ENCODE measurements around the gene XRN2. TPM values are rescaled to one million over a fixed set of nuclear protein-coding genes. Genes with fewer than 3 reads are reported as not detected.

Gene XRN2
- total RNA-seq, 1 donor from 2014 or later: 46.1 TPM

- no peaks in the 10 kb centered on the region for H3K9me3 Mint-ChIP-seq (ENCODE audit: low read depth)
- H3K4me1 Mint-ChIP-seq (ENCODE audit: low read depth): peaks cover 12% of the 10 kb centered on the region
- H3K4me3 Mint-ChIP-seq (ENCODE audit: unreplicated experiment): no peak overlapping the region
- peaks cover 25% of the 10 kb centered on the region for H3K36me3 Mint-ChIP-seq (ENCODE audit: low read depth)
- no peak overlapping the region for H3K27ac Mint-ChIP-seq (ENCODE audit: unreplicated experiment)
- TF ChIP-seq CTCF (IDR thresholded peaks at IDR 0.05): no peak
- no peak for DNase-seq (ENCODE audit: low spot score)
- H3K27me3 Mint-ChIP-seq (ENCODE audit: low read depth): no peaks in the 10 kb centered on the region
These were observed 54.7 kb downstream of the XRN2 start for GRCh38 chr20:21357844-21358243.

GRCh38 chr20:21358737-21359136, 55.6 kb downstream of the XRN2 start:
- Mint-ChIP-seq H3K36me3 (ENCODE audit: low read depth) (peaks cover 29% of the 10 kb centered on the region), H3K4me1 (ENCODE audit: low read depth) (peaks cover 12% of the 10 kb centered on the region), H3K27ac (ENCODE audit: unreplicated experiment) (no peak overlapping the region)

GRCh38 chr20:21360705-21361104, 57.6 kb downstream of the XRN2 start:
- Mint-ChIP-seq H3K9me3 (ENCODE audit: low read depth) (no peaks in the 10 kb centered on the region), H3K4me1 (ENCODE audit: low read depth) (peaks cover 12% of the 10 kb centered on the region), H3K4me3 (ENCODE audit: unreplicated experiment) (no peak overlapping the region), H3K36me3 (ENCODE audit: low read depth) (peaks cover 29% of the 10 kb centered on the region), H3K27me3 (ENCODE audit: low read depth) (no peaks in the 10 kb centered on the region), H3K27ac (ENCODE audit: unreplicated experiment) (no peak overlapping the region)
- no peak for DNase-seq (ENCODE audit: low spot score)
- no peak for TF ChIP-seq CTCF (IDR thresholded peaks at IDR 0.05)

More at GRCh38 chr20:21358737-21359136, 55.6 kb downstream of the XRN2 start:
- Mint-ChIP-seq H3K27me3 (ENCODE audit: low read depth) (no peaks in the 10 kb centered on the region), H3K4me3 (ENCODE audit: unreplicated experiment) (no peak overlapping the region), H3K9me3 (ENCODE audit: low read depth) (no peaks in the 10 kb centered on the region)
- no peak for TF ChIP-seq CTCF (IDR thresholded peaks at IDR 0.05)
- no peak for DNase-seq (ENCODE audit: low spot score)

GRCh38 chr20:21361266-21361665, 58.1 kb downstream of the XRN2 start:
- Mint-ChIP-seq H3K36me3 (ENCODE audit: low read depth) (peaks cover 27% of the 10 kb centered on the region), H3K27me3 (ENCODE audit: low read depth) (no peaks in the 10 kb centered on the region), H3K9me3 (ENCODE audit: low read depth) (no peaks in the 10 kb centered on the region), H3K27ac (ENCODE audit: unreplicated experiment) (no peak overlapping the region), H3K4me3 (ENCODE audit: unreplicated experiment) (no peak overlapping the region), H3K4me1 (ENCODE audit: low read depth) (peaks cover 11% of the 10 kb centered on the region)
- no peak for TF ChIP-seq CTCF (IDR thresholded peaks at IDR 0.05)
- DNase-seq (ENCODE audit: low spot score): no peak

GRCh38 chr20:21364413-21364812, 61.3 kb downstream of the XRN2 start:
- TF ChIP-seq CTCF (IDR thresholded peaks at IDR 0.05): no peak
- DNase-seq (ENCODE audit: low spot score): no peak
- Mint-ChIP-seq H3K27me3 (ENCODE audit: low read depth) (no peaks in the 10 kb centered on the region), H3K4me3 (ENCODE audit: unreplicated experiment) (no peak overlapping the region), H3K36me3 (ENCODE audit: low read depth) (peaks cover 35% of the 10 kb centered on the region), H3K9me3 (ENCODE audit: low read depth) (no peaks in the 10 kb centered on the region), H3K4me1 (ENCODE audit: low read depth) (peaks cover 8% of the 10 kb centered on the region), H3K27ac (ENCODE audit: unreplicated experiment) (no peak overlapping the region)

Data from chondrocyte (in vitro differentiated cells).